Measurements from ENCODE around the gene CHST8.
"Not testable (repeated sequence)": the region's sequence is repeated elsewhere in the genome, so short reads cannot be mapped to it uniquely, and the experiment has no call there.

The CHST8 gene

GRCh38 chr19:33693678-33694077 lies 71.9 kb downstream of the CHST8 start:
- DNase-seq, result no peak

GRCh38 chr19:33695547-33695946 lies 73.8 kb downstream of the CHST8 start:
- DNase-seq, result not testable (repeated sequence)

GRCh38 chr19:33697766-33698165 lies 76.0 kb downstream of the CHST8 start:
- no peak for DNase-seq

GRCh38 chr19:33698576-33699435 lies 77.1 kb downstream of the CHST8 start:
- DNase-seq, result no peak

GRCh38 chr19:33699754-33700407 lies 78.1 kb downstream of the CHST8 start:
- DNase-seq, result no peak

- DNase-seq, result no peak
Observed at GRCh38 chr19:33700408-33701013, 78.8 kb downstream of the CHST8 start.

- no peak for DNase-seq
Observed at GRCh38 chr19:33701565-33701964, 79.8 kb downstream of the CHST8 start.

GRCh38 chr19:33702606-33703437 lies 81.1 kb downstream of the CHST8 start:
- no peak for DNase-seq

- no peak for DNase-seq
Observed at GRCh38 chr19:33703438-33703750, 81.6 kb downstream of the CHST8 start.

- no peak for DNase-seq
Observed at GRCh38 chr19:33703821-33704220, 82.1 kb downstream of the CHST8 start.

- DNase-seq, result no peak
Observed at GRCh38 chr19:33704271-33704670, 82.5 kb downstream of the CHST8 start.

GRCh38 chr19:33705090-33705847 lies 83.5 kb downstream of the CHST8 start:
- no peak for DNase-seq

GRCh38 chr19:33705860-33706259 lies 84.1 kb downstream of the CHST8 start:
- DNase-seq, result no peak

GRCh38 chr19:33706631-33707030 lies 84.9 kb downstream of the CHST8 start:
- no peak for DNase-seq

- DNase-seq, result no peak
Observed at GRCh38 chr19:33712268-33712667, 90.5 kb downstream of the CHST8 start.

GRCh38 chr19:33713194-33713593 lies 91.4 kb downstream of the CHST8 start:
- DNase-seq, result no peak

- no peak for DNase-seq
Observed at GRCh38 chr19:33714149-33714548, 92.4 kb downstream of the CHST8 start.

- no peak for DNase-seq
Observed at GRCh38 chr19:33715462-33715861, 93.7 kb downstream of the CHST8 start.

- DNase-seq, result no peak
Observed at GRCh38 chr19:33717878-33718277, 96.1 kb downstream of the CHST8 start.

- no peak for DNase-seq
Observed at GRCh38 chr19:33718651-33719254, 97.0 kb downstream of the CHST8 start.

- no peak for DNase-seq
Observed at GRCh38 chr19:33719366-33720154, 97.8 kb downstream of the CHST8 start.
